Neural cell (in vitro differentiated cells): ENCODE results near the gene ZNF277.

ENCODE experiments used
- CTCF ChIP-seq: fragments of 450-650 bp; IDR thresholded peaks from 2 replicates; pipeline ENCODE4 v1.5.1; 2014; ENCODE audit warnings: antibody characterized with exemption, mild to moderate bottlenecking, moderate library complexity; ENCODE audit not compliant: poor library complexity, severe bottlenecking
- EZH2 ChIP-seq: fragments of 200-600, 300-800 bp; shearing (Covaris generic), sonication (generic); IDR thresholded peaks from 2 replicates; pipeline ENCODE4 v1.6.1; 2014; ENCODE audit warnings: antibody characterized with exemption, low read length, borderline replicate concordance, mild to moderate bottlenecking; ENCODE audit not compliant: insufficient read depth, poor library complexity, severe bottlenecking
- MXI1 ChIP-seq: fragments of 450-650 bp; conservative IDR thresholded peaks from 2 replicates; pipeline ENCODE4 v1.6.1; 2014; ENCODE audit warnings: antibody characterized with exemption, mild to moderate bottlenecking; ENCODE audit not compliant: poor library complexity, severe bottlenecking
- POLR2AphosphoS5 ChIP-seq: IDR thresholded peaks from 2 replicates; pipeline ENCODE4 v1.6.1; 2012
- RAD21 ChIP-seq: fragments of 450-650 bp; conservative IDR thresholded peaks from 2 replicates; pipeline ENCODE4 v1.6.1; 2014; ENCODE audit warnings: antibody characterized with exemption, mild to moderate bottlenecking, moderate library complexity
- REST ChIP-seq: IDR thresholded peaks from 2 replicates; pipeline ENCODE4 v1.6.1; 2012; ENCODE audit warnings: borderline replicate concordance
- SMC3 ChIP-seq: fragments of 450-650 bp; conservative IDR thresholded peaks from 2 replicates; pipeline ENCODE4 v1.6.1; 2014; ENCODE audit warnings: antibody characterized with exemption, mild to moderate bottlenecking, moderate library complexity; ENCODE audit not compliant: poor library complexity

GRCh38 chr7:112286250-112287086 is 80.0 kb downstream of the ZNF277 start:
- TF ChIP-seq CTCF, result no peak
- TF ChIP-seq POLR2AphosphoS5, result no peak
- no peak for TF ChIP-seq MXI1
- TF ChIP-seq RAD21, result no peak
- TF ChIP-seq SMC3, result no peak
- no peak for TF ChIP-seq REST
- no peak for TF ChIP-seq EZH2
